ENCODE data around the gene ST3GAL3. TPM values are rescaled to one million over a fixed set of nuclear protein-coding genes. Genes with fewer than 3 reads are reported as not detected.

The ST3GAL3 gene
- total and polyA plus RNA-seq, 2 of the 13 experiments (the other 11 are each of a cell fraction or from before 2014, with no cell fraction given), result 5.1 to 8.1 TPM

- TF ChIP-seq ELK4 (CRISPR knock-in tag; IDR thresholded peaks at IDR 0.05; ENCODE audit: borderline replicate concordance) (no peak), MBD4 (IDR thresholded peaks at IDR 0.05; ENCODE audit: borderline replicate concordance, low read length) (no peak), MNT (IDR thresholded peaks at IDR 0.05) (peak; percentile 75), ZNF260 (CRISPR knock-in tag; IDR thresholded peaks at IDR 0.05; ENCODE audit: borderline replicate concordance, low read depth) (no peak), GRHL1 (CRISPR knock-in tag; conservative IDR thresholded peaks at IDR 0.05) (no peak), YEATS2 (CRISPR knock-in tag; IDR thresholded peaks at IDR 0.05; ENCODE audit: borderline replicate concordance) (no peak), ZNF446 (CRISPR knock-in tag; IDR thresholded peaks at IDR 0.05) (no peak), AHDC1 (CRISPR knock-in tag; IDR thresholded peaks at IDR 0.05; ENCODE audit: borderline replicate concordance) (no peak), IKZF4 (CRISPR knock-in tag; IDR thresholded peaks at IDR 0.05; ENCODE audit: borderline replicate concordance, low read depth, not compliant biosample characterization) (peak; percentile 43), ZNF652 (CRISPR knock-in tag; IDR thresholded peaks at IDR 0.05; ENCODE audit: borderline replicate concordance, low read depth) (no peak), JARID2 (CRISPR knock-in tag; IDR thresholded peaks at IDR 0.05; ENCODE audit: insufficient replicate concordance) (no peak), PHF5A (CRISPR knock-in tag; IDR thresholded peaks at IDR 0.05; ENCODE audit: low read depth, unreplicated experiment) (no peak), HNRNPLL (IDR thresholded peaks at IDR 0.05; ENCODE audit: low read depth, low read length, poor library complexity, severe bottlenecking) (no peak), ZSCAN30 (CRISPR knock-in tag; IDR thresholded peaks at IDR 0.05) (no peak), ZFP62 (CRISPR knock-in tag; IDR thresholded peaks at IDR 0.05) (no peak), SRSF1 (optimal IDR thresholded peaks at IDR 0.05; ENCODE audit: low read depth, low read length) (no peak)
These were observed 272.4 kb downstream of the ST3GAL3 start (continued) for GRCh38 chr1:43979528-43980254.

Measured in HepG2 (cell line).